ENCODE data around the gene CLCN6. TPM values are rescaled to one million over a fixed set of nuclear protein-coding genes. Genes with fewer than 3 reads are reported as not detected.

CLCN6 gene
- total RNA-seq, 1 donor from 2014 or later, result 17.6 TPM

GRCh38 chr1:11786168-11786567, 19.8 kb upstream of the CLCN6 start:
- Histone ChIP-seq H3K36me3 (ENCODE audit: control insufficient read depth, insufficient read depth, low read length) (peaks cover 1% of the 10 kb centered on the region), H3K4me3 (ENCODE audit: low read depth, low read length) (no peak overlapping the region), H3K27me3 (ENCODE audit: control insufficient read depth, insufficient read depth, low read length) (no peaks in the 10 kb centered on the region)
- TF ChIP-seq CTCF (IDR thresholded peaks at IDR 0.05; ENCODE audit: insufficient read depth, low read length, poor library complexity, severe bottlenecking), result no peak
- DNase-seq (ENCODE audit: low read depth), result no peak

- Histone ChIP-seq H3K4me3 (ENCODE audit: low read depth, low read length) (no peak overlapping the region), H3K36me3 (ENCODE audit: control insufficient read depth, insufficient read depth, low read length) (peaks cover 1% of the 10 kb centered on the region), H3K27me3 (ENCODE audit: control insufficient read depth, insufficient read depth, low read length) (no peaks in the 10 kb centered on the region)
- TF ChIP-seq CTCF (IDR thresholded peaks at IDR 0.05; ENCODE audit: insufficient read depth, low read length, poor library complexity, severe bottlenecking), result no peak
- no peak for DNase-seq (ENCODE audit: low read depth)
These were observed 18.7 kb upstream of the CLCN6 start for GRCh38 chr1:11787251-11787803.

GRCh38 chr1:11787804-11788436, 18.1 kb upstream of the CLCN6 start:
- Histone ChIP-seq H3K27me3 (ENCODE audit: control insufficient read depth, insufficient read depth, low read length) (no peaks in the 10 kb centered on the region), H3K4me3 (ENCODE audit: low read depth, low read length) (no peak overlapping the region), H3K36me3 (ENCODE audit: control insufficient read depth, insufficient read depth, low read length) (peaks cover 1% of the 10 kb centered on the region)
- no peak for DNase-seq (ENCODE audit: low read depth)
- no peak for TF ChIP-seq CTCF (IDR thresholded peaks at IDR 0.05; ENCODE audit: insufficient read depth, low read length, poor library complexity, severe bottlenecking)

DNA sequence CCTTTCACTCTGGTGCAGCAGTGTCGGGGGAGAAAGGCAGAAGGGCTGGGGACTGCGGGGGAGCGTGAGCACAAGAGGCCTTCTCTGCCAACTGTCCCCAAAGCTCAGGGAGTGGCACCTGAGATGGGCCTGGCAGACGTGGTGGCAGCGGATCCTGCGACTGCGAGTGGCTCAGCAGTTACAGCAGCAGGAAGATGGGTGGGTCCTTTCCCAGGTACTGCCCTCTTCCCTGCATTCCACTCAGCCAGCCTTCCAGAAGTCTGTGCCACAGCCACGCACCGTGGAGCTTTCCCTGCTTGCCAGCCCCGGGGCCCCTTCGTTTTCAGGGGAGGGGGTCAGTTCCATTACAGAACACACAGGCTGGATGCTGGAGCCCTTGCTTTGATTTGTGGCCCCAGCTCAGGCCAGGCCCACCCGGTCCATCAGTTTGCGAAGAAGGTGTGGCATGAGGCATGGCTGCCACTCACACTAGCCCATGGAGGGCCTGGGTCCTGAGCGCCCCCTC, 17.4 kb upstream of the CLCN6 start:
- Histone ChIP-seq H3K36me3 (ENCODE audit: control insufficient read depth, insufficient read depth, low read length) (peaks cover 1% of the 10 kb centered on the region), H3K27me3 (ENCODE audit: control insufficient read depth, insufficient read depth, low read length) (no peaks in the 10 kb centered on the region), H3K4me3 (ENCODE audit: low read depth, low read length) (no peak overlapping the region)
- TF ChIP-seq CTCF (IDR thresholded peaks at IDR 0.05; ENCODE audit: insufficient read depth, low read length, poor library complexity, severe bottlenecking), result no peak
- no peak for DNase-seq (ENCODE audit: low read depth)

DNA sequence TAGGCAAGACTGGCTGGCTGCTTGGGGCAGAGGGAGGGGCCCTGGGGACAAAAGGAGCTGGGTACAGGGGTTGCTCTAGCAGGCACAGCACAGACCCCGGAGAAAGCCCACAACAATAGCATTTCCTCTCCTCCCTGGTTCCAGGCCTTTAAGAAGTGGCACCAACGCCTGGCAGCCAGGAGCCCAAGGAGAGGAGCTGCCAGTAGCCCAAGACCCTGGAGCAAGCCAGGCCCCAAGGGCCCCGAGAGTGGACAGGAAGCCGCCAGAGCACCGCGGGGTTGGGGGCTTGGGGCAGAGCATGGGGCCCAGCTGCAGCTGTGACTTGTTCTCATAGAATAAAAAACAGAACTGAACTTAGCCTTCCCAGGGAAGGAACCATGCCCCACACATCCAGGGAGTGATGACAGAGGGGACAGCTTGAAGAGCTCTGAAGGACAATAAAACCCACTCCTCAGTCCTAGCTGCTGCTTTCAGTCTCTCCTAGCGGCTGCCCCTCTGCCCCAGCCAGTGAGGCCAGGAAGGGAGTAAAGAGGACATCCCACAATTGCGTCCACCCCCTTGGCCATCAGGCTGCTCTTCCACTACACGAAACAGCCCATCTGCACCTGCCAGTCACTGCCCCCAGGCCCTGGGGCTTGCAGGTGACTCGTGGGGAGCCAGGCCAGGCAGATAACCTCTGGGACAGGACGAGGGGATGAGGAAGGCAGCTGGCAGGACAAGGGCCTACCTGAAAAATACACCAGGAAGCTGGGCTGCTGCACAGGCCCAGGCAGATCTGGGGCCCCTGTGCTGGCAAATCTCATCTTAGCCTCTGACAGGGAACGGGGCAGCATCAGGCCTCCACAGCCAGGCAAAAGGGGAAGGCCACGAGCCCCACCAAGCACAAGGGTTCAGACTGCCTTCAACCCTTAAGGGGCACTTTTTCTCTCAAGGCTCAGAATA, 16.6 kb upstream of the CLCN6 start:
- DNase-seq (ENCODE audit: low read depth), result no peak
- Histone ChIP-seq H3K27me3 (ENCODE audit: control insufficient read depth, insufficient read depth, low read length) (no peaks in the 10 kb centered on the region), H3K36me3 (ENCODE audit: control insufficient read depth, insufficient read depth, low read length) (peaks cover 1% of the 10 kb centered on the region), H3K4me3 (ENCODE audit: low read depth, low read length) (no peak overlapping the region)
- no peak for TF ChIP-seq CTCF (IDR thresholded peaks at IDR 0.05; ENCODE audit: insufficient read depth, low read length, poor library complexity, severe bottlenecking)

All from kidney epithelial cell (primary cell).